HEK293 (cell line): ENCODE data around the gene MPP4.
"Not testable (repeated sequence)": the region's sequence is repeated elsewhere in the genome, so short reads cannot be mapped to it uniquely, and the experiment has no call there.

Source experiments
- CTCF ChIA-PET: fragments of 350-600 bp; formaldehyde crosslinking; extraction: SDS; loops from one replicate; lab custom pipeline; 2021; ENCODE audit warnings: antibody characterized with exemption; lab: Yijun Ruan, JAX
- POLR2A ChIA-PET: fragments of 300-600 bp; formaldehyde crosslinking; extraction: SDS; loops from one replicate; lab custom pipeline; 2020; ENCODE audit warnings: antibody characterized with exemption, inconsistent platforms; lab: Yijun Ruan, JAX
- H3K27ac ChIP-seq: fragments of 200-500 bp; sonication (Bioruptor generic); 2 replicates; pipeline ENCODE4 v1.5.1; 2014; ENCODE audit warnings: low read depth, low read length, control low read depth, inconsistent platforms; ENCODE audit errors: extremely low read depth
- H3K36me3 ChIP-seq, 2 experiments: fragments of 200-500 bp in 1 of 2; sonication (Bioruptor generic) in 1 of 2; 1 replicate in 1 of 2; 2 replicates in 1 of 2; pipeline ENCODE4 v1.5.1; 2014 to 2017; ENCODE audit warnings: inconsistent platforms in 2 of 2, low read length in 2 of 2; ENCODE audit not compliant: control insufficient read depth in 2 of 2, insufficient read depth in 1 of 2
- H3K4me1 ChIP-seq: fragments of 200-500 bp; sonication (Bioruptor generic); 2 replicates; pipeline ENCODE4 v1.5.1; 2014; ENCODE audit warnings: mild to moderate bottlenecking, low read length, inconsistent platforms; ENCODE audit not compliant: control insufficient read depth, insufficient read depth
- H3K4me3 ChIP-seq: 2 replicates; pipeline ENCODE4 v1.5.1; 2011; ENCODE audit warnings: low read depth, mild to moderate bottlenecking, control low read depth, low read length, moderate library complexity
- H3K9me3 ChIP-seq: fragments of 200-500 bp; sonication (Bioruptor generic); 2 replicates; pipeline ENCODE4 v1.5.1; 2014; ENCODE audit warnings: low read depth, low read length, inconsistent platforms; ENCODE audit not compliant: control insufficient read depth, insufficient read depth
- BCL6B ChIP-seq: fragments of 450-650 bp; formaldehyde crosslinking; IDR thresholded peaks from 2 replicates; pipeline ENCODE4 v1.5.1; 2017; ENCODE audit warnings: missing biosample characterization, missing genetic modification characterization
- GLIS1 ChIP-seq: fragments of 450-650 bp; formaldehyde crosslinking; IDR thresholded peaks from 2 replicates; pipeline ENCODE4 v1.5.1; 2016; ENCODE audit warnings: missing biosample characterization, missing genetic modification characterization
- KLF10 ChIP-seq: fragments of 450-650 bp; IDR thresholded peaks from 2 replicates; pipeline ENCODE4 v1.5.1; 2018; ENCODE audit warnings: missing biosample characterization, mild to moderate bottlenecking, missing genetic modification characterization
- KLF8 ChIP-seq: fragments of 450-650 bp; formaldehyde crosslinking; IDR thresholded peaks from 2 replicates; pipeline ENCODE4 v1.5.1; 2016; ENCODE audit warnings: missing biosample characterization, missing genetic modification characterization
- TCF7L2 ChIP-seq: IDR thresholded peaks from 2 replicates; pipeline ENCODE4 v1.6.1; 2011; ENCODE audit warnings: low read depth, mild to moderate bottlenecking, inconsistent platforms, low read length, moderate library complexity, borderline replicate concordance
- ZBTB10 ChIP-seq: fragments of 450-650 bp; formaldehyde crosslinking; IDR thresholded peaks from 2 replicates; pipeline ENCODE4 v1.5.1; 2016; ENCODE audit warnings: missing biosample characterization, missing genetic modification characterization
- ZEB2 ChIP-seq: fragments of 450-650 bp; formaldehyde crosslinking; IDR thresholded peaks from 2 replicates; pipeline ENCODE4 v1.5.1; 2016; ENCODE audit warnings: missing biosample characterization, missing genetic modification characterization
- ZNF155 ChIP-seq: fragments of 450-650 bp; formaldehyde crosslinking; IDR thresholded peaks from 2 replicates; pipeline ENCODE4 v1.5.1; 2016; ENCODE audit warnings: missing biosample characterization, missing genetic modification characterization
- ZNF2 ChIP-seq: fragments of 450-650 bp; formaldehyde crosslinking; IDR thresholded peaks from 2 replicates; pipeline ENCODE4 v1.5.1; 2016; ENCODE audit warnings: missing biosample characterization, missing genetic modification characterization
- ZNF548 ChIP-seq: fragments of 450-650 bp; formaldehyde crosslinking; IDR thresholded peaks from 2 replicates; pipeline ENCODE4 v1.5.1; 2016; ENCODE audit warnings: missing biosample characterization, missing genetic modification characterization
- ZNF571 ChIP-seq: fragments of 450-650 bp; formaldehyde crosslinking; IDR thresholded peaks from 2 replicates; pipeline ENCODE4 v1.5.0; 2017; ENCODE audit warnings: missing biosample characterization, missing genetic modification characterization
- ZNF624 ChIP-seq: fragments of 450-650 bp; formaldehyde crosslinking; IDR thresholded peaks from 2 replicates; pipeline ENCODE4 v1.5.1; 2017; ENCODE audit warnings: missing biosample characterization, missing genetic modification characterization
- ZNF639 ChIP-seq: fragments of 450-650 bp; formaldehyde crosslinking; IDR thresholded peaks from 2 replicates; pipeline ENCODE4 v1.5.1; 2016; ENCODE audit warnings: missing biosample characterization, missing genetic modification characterization
- ZNF660 ChIP-seq: fragments of 450-650 bp; IDR thresholded peaks from 2 replicates; pipeline ENCODE4 v1.5.1; 2018; ENCODE audit warnings: missing biosample characterization, mild to moderate bottlenecking, missing genetic modification characterization
- ZNF776 ChIP-seq: fragments of 450-650 bp; formaldehyde crosslinking; IDR thresholded peaks from 2 replicates; pipeline ENCODE4 v1.5.0; 2017; ENCODE audit warnings: missing biosample characterization, missing genetic modification characterization, borderline replicate concordance
- ZSCAN16 ChIP-seq: fragments of 450-650 bp; formaldehyde crosslinking; IDR thresholded peaks from 2 replicates; pipeline ENCODE4 v1.5.1; 2016; ENCODE audit warnings: missing biosample characterization, missing genetic modification characterization
- ZSCAN23 ChIP-seq: fragments of 450-650 bp; formaldehyde crosslinking; IDR thresholded peaks from 2 replicates; pipeline ENCODE4 v1.5.1; 2016; ENCODE audit warnings: missing biosample characterization, missing genetic modification characterization
- ZSCAN4 ChIP-seq: fragments of 450-650 bp; formaldehyde crosslinking; IDR thresholded peaks from 2 replicates; pipeline ENCODE4 v1.5.1; 2017; ENCODE audit warnings: missing biosample characterization, missing genetic modification characterization
- TF ChIP-seq, protein P1 (sequence below): fragments of 450-650 bp; formaldehyde crosslinking; IDR thresholded peaks from 2 replicates; pipeline ENCODE4 v1.5.1; 2017; ENCODE audit warnings: missing biosample characterization, mild to moderate bottlenecking, missing genetic modification characterization, moderate library complexity

The MPP4 gene

GRCh38 chr2:201674794-201675193 lies 23.6 kb downstream of the MPP4 start (continued):
- TF ChIP-seq BCL6B (tag by site-specific recombination) (no peak), ZSCAN4 (tag by site-specific recombination) (no peak), ZEB2 (no peak), ZNF571 (no peak), ZNF624 (tag by site-specific recombination) (no peak), ZNF776 (tag by site-specific recombination) (no peak), KLF8 (no peak)

DNA sequence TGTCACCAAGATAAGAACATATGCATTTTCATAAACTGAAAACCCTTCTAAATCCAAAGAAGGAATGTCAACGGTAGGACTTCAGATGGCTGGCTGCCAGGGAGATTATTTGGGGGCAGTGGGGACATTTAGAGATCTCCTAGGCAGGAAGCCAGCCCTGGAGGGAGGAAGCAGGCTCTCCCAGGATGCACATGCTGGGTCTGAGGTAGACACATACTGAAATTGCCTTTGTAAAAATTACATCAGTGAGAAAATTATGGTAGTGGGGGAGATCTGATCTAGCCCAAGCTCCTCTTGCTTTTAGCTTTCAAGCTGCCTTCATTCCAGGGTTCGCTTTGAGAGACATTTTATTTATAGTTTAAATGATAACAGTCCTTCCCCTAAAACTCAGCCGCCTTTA lies 24.1 kb downstream of the MPP4 start:
- ChIA-PET CTCF (no interaction called here), POLR2A (no interaction called here)
- Histone ChIP-seq H3K9me3 (no peaks in the 10 kb centered on the region), H3K36me3 (no peaks in the 10 kb centered on the region), H3K4me1 (no peaks in the 10 kb centered on the region), H3K27ac (no peak overlapping the region), H3K4me3 (no peak overlapping the region)
- TF ChIP-seq ZNF639: no peak
- no peak for TF ChIP-seq GLIS1
- no peak for TF ChIP-seq ZNF660 (tag by site-specific recombination)
- no peak for TF ChIP-seq ZNF548
- no peak for TF ChIP-seq TCF7L2

DNA sequence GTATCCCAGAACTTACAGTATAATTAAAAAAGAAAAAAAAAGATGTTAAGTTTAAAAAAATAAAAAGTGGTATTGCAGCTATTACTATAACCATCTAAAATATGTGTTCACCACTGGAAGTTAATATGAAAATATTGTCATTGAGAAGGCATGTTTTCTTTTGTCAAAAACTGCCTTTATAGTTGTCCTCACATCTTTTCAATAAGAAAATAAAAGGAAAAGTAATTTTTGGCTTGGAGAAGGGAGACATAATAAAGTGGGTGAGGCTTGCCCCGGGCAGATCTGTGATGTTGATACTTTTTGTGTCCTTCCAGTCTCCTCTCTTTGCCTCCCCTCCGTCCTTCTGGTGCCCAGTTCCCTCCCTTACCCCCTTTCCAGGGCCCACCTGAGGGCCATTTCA lies 24.9 kb downstream of the MPP4 start:
- Histone ChIP-seq H3K9me3 (no peaks in the 10 kb centered on the region), H3K27ac (no peak overlapping the region), H3K4me3 (no peak overlapping the region), H3K36me3 (no peaks in the 10 kb centered on the region), H3K4me1 (no peaks in the 10 kb centered on the region)
- ChIA-PET POLR2A (no interaction called here), CTCF (interaction anchor here (0.6 kb wide), 1 partner anchor 344 kb away, joined by 3 read pairs; no protein-coding TSS in a partner anchor)
- no peak for TF ChIP-seq ZNF155 (tag by site-specific recombination)

DNA sequence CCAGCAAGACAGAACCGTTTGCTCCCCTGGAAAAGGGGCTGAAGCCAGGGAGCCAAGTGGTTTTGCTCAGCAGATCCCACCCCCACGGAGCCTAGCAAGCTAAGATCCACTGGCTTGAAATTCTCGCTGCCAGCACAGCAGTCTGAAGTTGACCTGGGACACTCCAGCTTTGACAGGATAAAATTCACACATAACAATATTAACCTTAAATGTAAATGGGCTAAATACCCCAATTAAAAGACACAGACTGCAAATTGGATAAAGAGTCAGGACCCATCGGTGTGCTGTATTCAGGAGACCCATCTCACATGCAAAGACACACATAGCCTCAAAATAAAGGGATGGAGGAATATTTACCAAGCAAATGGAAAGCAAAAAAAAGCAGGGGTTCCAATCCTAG lies 27.2 kb downstream of the MPP4 start:
- H3K36me3 ChIP-seq, H3K4me1 ChIP-seq, H3K27ac ChIP-seq, H3K4me3 ChIP-seq, H3K9me3 ChIP-seq, POLR2A ChIA-PET: not testable (repeated sequence)
- CTCF ChIA-PET: interaction anchor here (0.6 kb wide), 1 partner anchor 10 kb away, joined by 3 read pairs; no protein-coding TSS in a partner anchor

DNA sequence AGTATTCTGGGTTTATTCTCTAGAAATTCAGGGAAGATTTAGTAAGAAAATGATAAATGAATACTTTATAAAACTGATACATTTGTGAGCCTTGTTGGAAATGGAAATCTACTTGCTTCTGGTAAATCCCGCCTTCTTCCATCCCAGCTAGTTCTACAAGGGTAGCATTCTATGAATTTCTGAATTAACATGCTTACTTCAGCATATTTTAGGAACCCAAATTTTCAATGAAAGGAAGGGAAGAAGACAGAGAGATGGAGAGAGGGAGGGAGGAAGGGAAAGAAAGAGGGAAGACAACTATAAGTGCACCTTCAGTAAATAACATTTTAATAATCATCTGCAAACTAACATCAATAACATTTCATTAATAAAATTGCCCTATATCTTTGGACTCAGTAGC lies 28.6 kb downstream of the MPP4 start:
- ChIA-PET CTCF (interaction anchor here (0.6 to 0.7 kb wide), 3 partner anchors 10 to 933 kb away, joined by 3 to 4 read pairs (median 3); no protein-coding TSS in a partner anchor), POLR2A (no interaction called here)
- no peak for TF ChIP-seq ZSCAN23 (tag by site-specific recombination)
- TF ChIP-seq ZSCAN16 (tag by site-specific recombination): no peak
- TF ChIP-seq, protein P1, sequence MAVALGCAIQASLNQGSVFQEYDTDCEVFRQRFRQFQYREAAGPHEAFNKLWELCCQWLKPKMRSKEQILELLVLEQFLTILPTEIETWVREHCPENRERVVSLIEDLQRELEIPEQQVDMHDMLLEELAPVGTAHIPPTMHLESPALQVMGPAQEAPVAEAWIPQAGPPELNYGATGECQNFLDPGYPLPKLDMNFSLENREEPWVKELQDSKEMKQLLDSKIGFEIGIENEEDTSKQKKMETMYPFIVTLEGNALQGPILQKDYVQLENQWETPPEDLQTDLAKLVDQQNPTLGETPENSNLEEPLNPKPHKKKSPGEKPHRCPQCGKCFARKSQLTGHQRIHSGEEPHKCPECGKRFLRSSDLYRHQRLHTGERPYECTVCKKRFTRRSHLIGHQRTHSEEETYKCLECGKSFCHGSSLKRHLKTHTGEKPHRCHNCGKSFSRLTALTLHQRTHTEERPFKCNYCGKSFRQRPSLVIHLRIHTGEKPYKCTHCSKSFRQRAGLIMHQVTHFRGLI (tag by site-specific recombination): no peak
- TF ChIP-seq KLF10: no peak
- no peak for TF ChIP-seq ZNF776 (tag by site-specific recombination)
- no peak for TF ChIP-seq ZNF2 (tag by site-specific recombination)
- no peak for TF ChIP-seq ZBTB10
- no peak overlapping the region for H3K27ac ChIP-seq
- H3K36me3 ChIP-seq: no peaks in the 10 kb centered on the region
- H3K9me3 ChIP-seq: no peaks in the 10 kb centered on the region
- no peak overlapping the region for H3K4me3 ChIP-seq
- H3K4me1 ChIP-seq: no peaks in the 10 kb centered on the region
